GM23338 (cell line): ENCODE results near the gene PAX2. TPM values are rescaled to one million over a fixed set of nuclear protein-coding genes. Genes with fewer than 3 reads are reported as not detected.
A peak's percentile ranks its signal among the peaks of the same experiment; 100 is the strongest.

Source experiments
- ATAC-seq: fragments of 200-7000 bp; cut with Tn5 transposase; 3 replicates; pipeline ENCODE4 v1.9.1; 2020
- DNase-seq: peaks from one replicate; pipeline ENCODE4 v3.0.0-alpha.2; 2015; ENCODE audit warnings: low spot score
- H2AFZ ChIP-seq: fragments of 200-600 bp; sonication (generic); 2 replicates; pipeline ENCODE4 v1.8.0; 2016; ENCODE audit warnings: antibody characterized with exemption, mild to moderate bottlenecking, moderate library complexity
- H3F3A ChIP-seq: fragments of 200-600 bp; sonication (generic); replicated peaks from 2 replicates; pipeline ENCODE4 v1.8.0; 2017; ENCODE audit warnings: antibody characterized with exemption, mixed run types, low read depth
- H3K27ac ChIP-seq: fragments of 200-600 bp; sonication (generic); 2 replicates; pipeline ENCODE4 v1.6.1; 2016; ENCODE audit warnings: low read depth
- H3K27me3 ChIP-seq: fragments of 200-600 bp; sonication (generic); 2 replicates; pipeline ENCODE4 v1.8.0; 2016; ENCODE audit warnings: mild to moderate bottlenecking, mixed run types, moderate library complexity; ENCODE audit not compliant: insufficient read depth
- H3K36me3 ChIP-seq: fragments of 200-600 bp; sonication (generic); 2 replicates; pipeline ENCODE4 v1.8.0; 2016; ENCODE audit warnings: mild to moderate bottlenecking; ENCODE audit not compliant: insufficient read depth
- H3K4me1 ChIP-seq: fragments of 200-600 bp; sonication (generic); 2 replicates; pipeline ENCODE4 v1.8.0; 2016; ENCODE audit warnings: mild to moderate bottlenecking, moderate library complexity; ENCODE audit not compliant: insufficient read depth
- H3K4me2 ChIP-seq: fragments of 200-600 bp; sonication (generic); 2 replicates; pipeline ENCODE4 v1.7.1; 2017; ENCODE audit warnings: mixed run types
- H3K4me3 ChIP-seq: fragments of 200-600 bp; sonication (generic); 2 replicates; pipeline ENCODE4 v1.6.1; 2016; ENCODE audit warnings: mixed run types
- H3K79me2 ChIP-seq: fragments of 200-600 bp; sonication (generic); replicated peaks from 2 replicates; pipeline ENCODE4 v1.8.0; 2017; ENCODE audit warnings: mild to moderate bottlenecking; ENCODE audit not compliant: insufficient read depth
- H3K9me2 ChIP-seq: fragments of 200-600 bp; sonication (generic); 2 replicates; pipeline ENCODE4 v1.8.0; 2017; ENCODE audit not compliant: insufficient read depth
- H4K20me1 ChIP-seq: fragments of 200-600 bp; sonication (generic); replicated peaks from 2 replicates; pipeline ENCODE4 v1.8.0; 2017; ENCODE audit warnings: mild to moderate bottlenecking; ENCODE audit not compliant: insufficient read depth
- H3K27ac Mint-ChIP-seq: 2 replicates; pipeline ENCODE4 v1.8.0; 2020; ENCODE audit warnings: inconsistent platforms, mild to moderate bottlenecking, moderate library complexity, mixed read lengths
- H3K27me3 Mint-ChIP-seq: 3 replicates; pipeline ENCODE4 v1.8.0; 2022; ENCODE audit warnings: low read depth, mild to moderate bottlenecking, moderate library complexity, mixed read lengths, inconsistent platforms; ENCODE audit not compliant: insufficient read depth, poor library complexity
- H3K36me3 Mint-ChIP-seq: 3 replicates; pipeline ENCODE4 v1.8.0; 2021; ENCODE audit warnings: low read depth, mild to moderate bottlenecking, inconsistent platforms, moderate library complexity, mixed read lengths
- H3K4me1 Mint-ChIP-seq: 3 replicates; pipeline ENCODE4 v1.8.0; 2020; ENCODE audit warnings: mild to moderate bottlenecking, inconsistent platforms, mixed read lengths
- H3K4me3 Mint-ChIP-seq: 3 replicates; pipeline ENCODE4 v1.8.0; 2021; ENCODE audit warnings: moderate library complexity, mild to moderate bottlenecking, inconsistent platforms, mixed read lengths
- H3K9me3 Mint-ChIP-seq: 3 replicates; pipeline ENCODE4 v1.8.0; 2020; ENCODE audit warnings: moderate library complexity, mild to moderate bottlenecking, inconsistent platforms, mixed read lengths
- EZH2 ChIP-seq: fragments of 200-600 bp; sonication (generic); IDR thresholded peaks from one replicate; pipeline ENCODE4 v1.8.0; 2017; ENCODE audit warnings: antibody characterized with exemption, mild to moderate bottlenecking, low read depth; ENCODE audit not compliant: unreplicated experiment
- EZH2phosphoT487 ChIP-seq: fragments of 200-600 bp; sonication (generic); IDR thresholded peaks from one replicate; pipeline ENCODE4 v1.8.1; 2018; ENCODE audit warnings: antibody characterized with exemption; ENCODE audit not compliant: unreplicated experiment
- JUNB ChIP-seq: IDR thresholded peaks from one replicate; pipeline ENCODE4 v1.6.1; 2016; ENCODE audit warnings: antibody characterized with exemption; ENCODE audit not compliant: unreplicated experiment
- NANOG ChIP-seq: IDR thresholded peaks from 2 replicates; pipeline ENCODE4 v1.6.1; 2016; ENCODE audit warnings: antibody characterized with exemption, borderline replicate concordance
- STAT1 ChIP-seq: IDR thresholded peaks from one replicate; pipeline ENCODE4 v1.6.1; 2016; ENCODE audit warnings: antibody characterized with exemption; ENCODE audit not compliant: unreplicated experiment
- ZNF114 ChIP-seq: fragments of 250-450 bp; sonication (Bioruptor Pico); IDR thresholded peaks from 2 replicates; pipeline ENCODE4 v1.5.0; 2020; ENCODE audit warnings: mild to moderate bottlenecking, moderate library complexity
- ZNF331 ChIP-seq: fragments of 250-450 bp; sonication (Bioruptor Pico); IDR thresholded peaks from 2 replicates; pipeline ENCODE4 v1.5.0; 2020; ENCODE audit warnings: low read depth, mild to moderate bottlenecking, moderate library complexity
- polyA plus RNA-seq: library from polyadenylated mRNA; unstranded; fragments of >200 nt; fragmentation: Nextera tagmentation; extraction: Ambion mirVana; gene quantifications from 2 replicates; pipeline ENCODE4 v1.2.1, GENCODE V29; 2016
- total RNA-seq: library from RNA; depleted of rRNA; stranded (reverse); fragments of >200 nt; shearing (Covaris generic); gene quantifications from 2 replicates; pipeline ENCODE4 v1.2.3, GENCODE V29; 2014
- TF ChIP-seq, protein P1 (sequence below), 2 experiments: fragments of 200-600 bp in 1 of 2; sonication (generic) in 1 of 2; conservative IDR thresholded peaks; 2 replicates each; pipeline versions ENCODE4 v1.5.1 to v1.6.1; 2016 to 2017; ENCODE audit warnings: antibody characterized with exemption in 2 of 2, low read depth in 2 of 2, mild to moderate bottlenecking in 2 of 2, moderate library complexity in 1 of 2
- TF ChIP-seq, protein P2 (sequence below): IDR thresholded peaks from 2 replicates; pipeline ENCODE4 v1.6.1; 2016; ENCODE audit warnings: antibody characterized with exemption
- TF ChIP-seq, protein P3 (sequence below): IDR thresholded peaks from one replicate; pipeline ENCODE4 v1.6.1; 2018; ENCODE audit warnings: antibody characterized with exemption; ENCODE audit not compliant: unreplicated experiment

The PAX2 gene
- total and polyA plus RNA-seq, 2 experiments from 2014 or later, result not detected

DNA sequence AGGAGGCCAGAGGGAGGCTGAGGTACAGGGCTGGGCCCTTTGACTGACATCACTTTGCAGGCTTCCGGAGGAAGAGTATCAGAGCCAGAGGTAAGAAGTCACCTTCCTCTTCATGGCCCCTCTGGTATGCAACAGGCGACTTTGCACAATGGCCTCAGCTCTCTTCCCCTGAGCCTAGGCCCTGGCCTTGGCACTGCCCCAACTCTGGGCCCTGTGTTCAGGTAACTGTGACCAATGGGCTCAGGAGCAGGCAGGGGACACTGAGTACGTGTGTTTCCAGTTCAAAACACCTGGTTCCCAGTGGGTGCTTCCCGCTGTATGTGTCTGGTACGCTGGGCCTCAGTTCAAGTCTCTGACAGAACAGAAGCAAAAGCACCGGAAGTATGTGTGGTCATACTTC, 12.1 kb upstream of the PAX2 start (continued):
- TF ChIP-seq, protein P1, sequence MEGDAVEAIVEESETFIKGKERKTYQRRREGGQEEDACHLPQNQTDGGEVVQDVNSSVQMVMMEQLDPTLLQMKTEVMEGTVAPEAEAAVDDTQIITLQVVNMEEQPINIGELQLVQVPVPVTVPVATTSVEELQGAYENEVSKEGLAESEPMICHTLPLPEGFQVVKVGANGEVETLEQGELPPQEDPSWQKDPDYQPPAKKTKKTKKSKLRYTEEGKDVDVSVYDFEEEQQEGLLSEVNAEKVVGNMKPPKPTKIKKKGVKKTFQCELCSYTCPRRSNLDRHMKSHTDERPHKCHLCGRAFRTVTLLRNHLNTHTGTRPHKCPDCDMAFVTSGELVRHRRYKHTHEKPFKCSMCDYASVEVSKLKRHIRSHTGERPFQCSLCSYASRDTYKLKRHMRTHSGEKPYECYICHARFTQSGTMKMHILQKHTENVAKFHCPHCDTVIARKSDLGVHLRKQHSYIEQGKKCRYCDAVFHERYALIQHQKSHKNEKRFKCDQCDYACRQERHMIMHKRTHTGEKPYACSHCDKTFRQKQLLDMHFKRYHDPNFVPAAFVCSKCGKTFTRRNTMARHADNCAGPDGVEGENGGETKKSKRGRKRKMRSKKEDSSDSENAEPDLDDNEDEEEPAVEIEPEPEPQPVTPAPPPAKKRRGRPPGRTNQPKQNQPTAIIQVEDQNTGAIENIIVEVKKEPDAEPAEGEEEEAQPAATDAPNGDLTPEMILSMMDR (conservative IDR thresholded peaks at IDR 0.05; ENCODE audit: low read depth in 2 of 2), result no peak
- TF ChIP-seq, protein P2, sequence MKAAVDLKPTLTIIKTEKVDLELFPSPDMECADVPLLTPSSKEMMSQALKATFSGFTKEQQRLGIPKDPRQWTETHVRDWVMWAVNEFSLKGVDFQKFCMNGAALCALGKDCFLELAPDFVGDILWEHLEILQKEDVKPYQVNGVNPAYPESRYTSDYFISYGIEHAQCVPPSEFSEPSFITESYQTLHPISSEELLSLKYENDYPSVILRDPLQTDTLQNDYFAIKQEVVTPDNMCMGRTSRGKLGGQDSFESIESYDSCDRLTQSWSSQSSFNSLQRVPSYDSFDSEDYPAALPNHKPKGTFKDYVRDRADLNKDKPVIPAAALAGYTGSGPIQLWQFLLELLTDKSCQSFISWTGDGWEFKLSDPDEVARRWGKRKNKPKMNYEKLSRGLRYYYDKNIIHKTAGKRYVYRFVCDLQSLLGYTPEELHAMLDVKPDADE, result no peak
- no peak for TF ChIP-seq ZNF331
- TF ChIP-seq STAT1, result no peak
- no peak for TF ChIP-seq EZH2phosphoT487
- no peak for TF ChIP-seq ZNF114
- no peak for TF ChIP-seq EZH2
- no peak for TF ChIP-seq NANOG

DNA sequence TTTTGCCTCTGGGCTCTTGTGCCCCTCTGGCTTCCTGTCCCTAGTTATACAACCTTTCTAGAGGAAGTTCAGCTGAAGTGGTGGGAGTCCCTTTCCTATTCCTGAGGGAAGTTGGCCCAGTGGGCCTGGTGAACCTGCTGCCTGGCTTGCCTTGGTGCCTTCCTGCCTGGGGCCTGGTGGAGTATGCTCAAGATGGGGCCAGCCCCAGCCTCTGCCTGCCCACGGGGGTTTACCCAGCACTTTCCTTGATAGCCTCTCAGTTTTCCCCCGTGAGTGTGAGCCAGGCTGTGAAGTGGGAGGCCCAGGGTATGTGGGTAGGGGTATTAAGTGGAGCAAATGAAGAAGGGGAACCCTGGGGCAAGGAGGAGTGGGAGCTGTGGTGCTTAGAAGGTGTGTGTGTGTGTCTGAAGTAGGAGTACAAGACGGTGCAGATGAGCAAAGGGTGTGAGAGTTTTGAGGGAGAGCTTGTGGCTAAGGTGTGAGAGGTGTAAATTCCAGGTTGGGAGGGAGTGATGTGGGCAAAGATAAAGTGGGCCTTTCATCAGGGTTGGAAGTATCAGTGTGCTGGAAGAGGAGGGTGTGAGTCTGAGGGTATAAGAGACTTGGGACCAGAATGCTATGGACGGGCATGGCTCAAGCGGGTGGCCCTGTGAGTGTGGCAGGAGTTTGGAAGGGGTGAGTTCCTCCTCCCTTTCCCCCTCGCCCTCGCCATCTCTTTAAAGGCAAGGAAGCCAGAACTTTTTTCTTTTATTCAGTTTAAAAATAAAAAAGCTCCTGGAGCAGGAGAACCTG, 10.9 kb upstream of the PAX2 start:
- Mint-ChIP-seq H3K4me1 (peaks cover 49% of the 10 kb centered on the region), H3K27ac (no peak overlapping the region), H3K9me3 (no peaks in the 10 kb centered on the region; the same call in 1 of the 3 replicates), H3K27me3 (peaks cover 100% of the 10 kb centered on the region), H3K4me3 (peak overlapping the region; percentile 44; the same call in 1 of the 3 replicates), H3K36me3 (no peaks in the 10 kb centered on the region; the same call in 2 of the 3 replicates)
- H3F3A ChIP-seq, result peaks cover 22% of the 10 kb centered on the region
- H3K27me3 ChIP-seq, result peaks cover 100% of the 10 kb centered on the region
- peaks cover 67% of the 10 kb centered on the region for H3K4me1 ChIP-seq
- H3K27ac ChIP-seq, result no peak overlapping the region
- H3K36me3 ChIP-seq, result no peaks in the 10 kb centered on the region; the same call in 1 of the 2 replicates
- TF ChIP-seq, protein P1 (conservative IDR thresholded peaks at IDR 0.05; ENCODE audit: low read depth in 2 of 2), result no peak
- TF ChIP-seq EZH2 (peak; percentile 18), NANOG (no peak), STAT1 (no peak), JUNB (no peak), ZNF114 (no peak)
- TF ChIP-seq, protein P3, sequence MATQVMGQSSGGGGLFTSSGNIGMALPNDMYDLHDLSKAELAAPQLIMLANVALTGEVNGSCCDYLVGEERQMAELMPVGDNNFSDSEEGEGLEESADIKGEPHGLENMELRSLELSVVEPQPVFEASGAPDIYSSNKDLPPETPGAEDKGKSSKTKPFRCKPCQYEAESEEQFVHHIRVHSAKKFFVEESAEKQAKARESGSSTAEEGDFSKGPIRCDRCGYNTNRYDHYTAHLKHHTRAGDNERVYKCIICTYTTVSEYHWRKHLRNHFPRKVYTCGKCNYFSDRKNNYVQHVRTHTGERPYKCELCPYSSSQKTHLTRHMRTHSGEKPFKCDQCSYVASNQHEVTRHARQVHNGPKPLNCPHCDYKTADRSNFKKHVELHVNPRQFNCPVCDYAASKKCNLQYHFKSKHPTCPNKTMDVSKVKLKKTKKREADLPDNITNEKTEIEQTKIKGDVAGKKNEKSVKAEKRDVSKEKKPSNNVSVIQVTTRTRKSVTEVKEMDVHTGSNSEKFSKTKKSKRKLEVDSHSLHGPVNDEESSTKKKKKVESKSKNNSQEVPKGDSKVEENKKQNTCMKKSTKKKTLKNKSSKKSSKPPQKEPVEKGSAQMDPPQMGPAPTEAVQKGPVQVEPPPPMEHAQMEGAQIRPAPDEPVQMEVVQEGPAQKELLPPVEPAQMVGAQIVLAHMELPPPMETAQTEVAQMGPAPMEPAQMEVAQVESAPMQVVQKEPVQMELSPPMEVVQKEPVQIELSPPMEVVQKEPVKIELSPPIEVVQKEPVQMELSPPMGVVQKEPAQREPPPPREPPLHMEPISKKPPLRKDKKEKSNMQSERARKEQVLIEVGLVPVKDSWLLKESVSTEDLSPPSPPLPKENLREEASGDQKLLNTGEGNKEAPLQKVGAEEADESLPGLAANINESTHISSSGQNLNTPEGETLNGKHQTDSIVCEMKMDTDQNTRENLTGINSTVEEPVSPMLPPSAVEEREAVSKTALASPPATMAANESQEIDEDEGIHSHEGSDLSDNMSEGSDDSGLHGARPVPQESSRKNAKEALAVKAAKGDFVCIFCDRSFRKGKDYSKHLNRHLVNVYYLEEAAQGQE, result no peak
- TF ChIP-seq, protein P2, result no peak
- no peak overlapping the region for H2AFZ ChIP-seq
- H3K79me2 ChIP-seq, result no peaks in the 10 kb centered on the region
- no peak for ATAC-seq
- H3K4me2 ChIP-seq, result no peak overlapping the region
- H4K20me1 ChIP-seq, result peaks cover 39% of the 10 kb centered on the region
- no peaks in the 10 kb centered on the region for H3K9me2 ChIP-seq
- H3K4me3 ChIP-seq, result no peak overlapping the region
- DNase-seq, result no peak
